Ramos (cell line): ENCODE measurements around the gene CMSS1.

Source experiments
- in situ Hi-C: fragments of 300-500 bp; cut with MboI; formaldehyde crosslinking; loops from one replicate; pipeline ENCODE4 v1.14.3; 2022; ENCODE audit warnings: low sequenced_read_pairs; ENCODE audit not compliant: unreplicated experiment

Gene CMSS1

GRCh38 chr3:100149130-100149529, 331.5 kb downstream of the CMSS1 start:
- in situ Hi-C loops = no loop called here

GRCh38 chr3:100149713-100150415, 332.2 kb downstream of the CMSS1 start:
- in situ Hi-C loops = no loop called here

- in situ Hi-C loops = no loop called here
Observed at GRCh38 chr3:100150473-100150872, 332.8 kb downstream of the CMSS1 start.

GRCh38 chr3:100151024-100151707, 333.5 kb downstream of the CMSS1 start:
- in situ Hi-C loops = no loop called here

GRCh38 chr3:100154171-100154570, 336.5 kb downstream of the CMSS1 start:
- in situ Hi-C loops = no loop called here

- in situ Hi-C loops = no loop called here
Observed at GRCh38 chr3:100155128-100155527, 337.5 kb downstream of the CMSS1 start.

GRCh38 chr3:100155590-100155989, 337.9 kb downstream of the CMSS1 start:
- in situ Hi-C loops = no loop called here

- in situ Hi-C loops = no loop called here
Observed at GRCh38 chr3:100157685-100158084, 340.0 kb downstream of the CMSS1 start.

- in situ Hi-C loops = no loop called here
Observed at GRCh38 chr3:100158918-100159330, 341.3 kb downstream of the CMSS1 start.

- in situ Hi-C loops = no loop called here
Observed at GRCh38 chr3:100159331-100160153, 341.9 kb downstream of the CMSS1 start.

GRCh38 chr3:100160521-100160920, 342.9 kb downstream of the CMSS1 start:
- in situ Hi-C loops = no loop called here

- in situ Hi-C loops = no loop called here
Observed at GRCh38 chr3:100163787-100164186, 346.1 kb downstream of the CMSS1 start.

GRCh38 chr3:100164743-100165142, 347.1 kb downstream of the CMSS1 start:
- in situ Hi-C loops = no loop called here

- in situ Hi-C loops = no loop called here
Observed at GRCh38 chr3:100165926-100166550, 348.4 kb downstream of the CMSS1 start.

- in situ Hi-C loops = no loop called here
Observed at GRCh38 chr3:100169201-100169920, 351.7 kb downstream of the CMSS1 start.

GRCh38 chr3:100170486-100170885, 352.8 kb downstream of the CMSS1 start:
- in situ Hi-C loops = no loop called here

- in situ Hi-C loops = no loop called here
Observed at GRCh38 chr3:100171211-100171914, 353.7 kb downstream of the CMSS1 start.

- in situ Hi-C loops = no loop called here
Observed at GRCh38 chr3:100173961-100174360, 356.3 kb downstream of the CMSS1 start.

- in situ Hi-C loops = no loop called here
Observed at GRCh38 chr3:100175637-100176280, 358.1 kb downstream of the CMSS1 start.
